Thymus (tissue), 11 donors: Measurements from ENCODE around the gene SLC17A7. TPM values are rescaled to one million over a fixed set of nuclear protein-coding genes. Genes with fewer than 3 reads are reported as not detected.

Source experiments
- DNase-seq, 9 donors: peaks; one replicate each; pipeline ENCODE4 v3.0.0-alpha.2; 2013; ENCODE audit warnings: low spot score in 9 of 9, low read depth in 6 of 9, missing footprints in 1 of 9
- H3K27ac ChIP-seq, 2 donors: one replicate each; pipeline ENCODE4 v1.5.1; 2013; ENCODE audit warnings: control low read depth in 1 of 2, low read depth in 1 of 2, low read length in 1 of 2, mild to moderate bottlenecking in 1 of 2, moderate library complexity in 1 of 2
- H3K27me3 ChIP-seq, 2 donors: one replicate each; pipeline ENCODE4 v1.5.1; 2013; ENCODE audit warnings: low read length in 1 of 2; ENCODE audit not compliant: control insufficient read depth in 2 of 2, insufficient read depth in 1 of 2
- H3K36me3 ChIP-seq, 2 donors: one replicate each; pipeline ENCODE4 v1.5.1; 2013; ENCODE audit warnings: low read length in 1 of 2, mild to moderate bottlenecking in 1 of 2, moderate library complexity in 1 of 2; ENCODE audit not compliant: control insufficient read depth in 2 of 2, insufficient read depth in 2 of 2
- H3K4me1 ChIP-seq, 2 donors: one replicate each; pipeline ENCODE4 v1.5.1; 2013; ENCODE audit warnings: low read length in 2 of 2; ENCODE audit not compliant: control insufficient read depth in 2 of 2, insufficient read depth in 2 of 2
- H3K4me3 ChIP-seq, 2 donors: one replicate each; pipeline ENCODE4 v1.5.1; 2013; ENCODE audit warnings: low read length in 2 of 2, control low read depth in 1 of 2, mild to moderate bottlenecking in 1 of 2
- H3K9me3 ChIP-seq, 2 donors: one replicate each; pipeline ENCODE4 v1.5.1; 2013; ENCODE audit warnings: low read length in 1 of 2, mild to moderate bottlenecking in 1 of 2; ENCODE audit not compliant: control insufficient read depth in 2 of 2, insufficient read depth in 1 of 2
- WGBS: extraction: QIAGEN DNeasy Blood & Tissue Kit; methylation state at CpG from one replicate; pipeline ENCODE4 v1.1.7; 2013; 5-methylcytosine and 5-hydroxymethylcytosine counted together
- polyA plus RNA-seq: library from polyadenylated mRNA; stranded (reverse); fragments of 200-250 nt; gene quantifications from one replicate; pipeline ENCODE4 v1.2.3, GENCODE V29; 2013
- total RNA-seq: library from RNA; stranded (reverse); fragments of 120-200 nt; gene quantifications from one replicate; pipeline ENCODE4 v1.2.4, GENCODE V29; 2013
- donor health status: healthy.

SLC17A7 gene
- total and polyA plus RNA-seq, 2 donors, result under 0.01 to 0.57 TPM

DNA sequence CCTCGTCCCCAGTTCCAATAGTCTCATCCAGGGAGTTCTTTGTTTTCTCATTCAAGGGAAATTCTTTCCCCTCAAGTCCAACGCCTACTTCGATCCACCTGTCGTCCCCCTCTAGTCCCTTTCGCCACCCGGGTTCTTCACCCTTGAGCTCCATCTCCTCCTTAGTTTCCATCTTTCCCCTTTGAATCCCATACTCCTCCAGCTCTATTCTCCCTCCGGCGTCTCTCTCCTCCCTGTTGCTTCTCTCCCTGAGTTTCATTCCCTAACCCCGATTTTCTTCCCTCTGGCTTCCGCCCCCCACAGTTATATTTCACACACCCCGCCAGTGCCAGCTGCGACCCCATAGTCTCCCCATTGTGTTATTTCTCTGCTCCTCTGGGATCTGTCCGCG, 628 bp upstream of the SLC17A7 start:
- Histone ChIP-seq H3K9me3 (peaks cover 0 to 12% of the 10 kb centered on the region in 2 donors), H3K4me3 (no peak overlapping the region), H3K36me3 (peaks cover 6 to 8% of the 10 kb centered on the region in 2 donors), H3K27ac (no peak overlapping the region), H3K27me3 (peaks cover 53 to 64% of the 10 kb centered on the region in 2 donors), H3K4me1 (peaks cover 3 to 13% of the 10 kb centered on the region in 2 donors)
- DNase-seq, result no peak
- 42% methylated on average over 14 of the region's 14 CpGs for WGBS

GRCh38 chr19:49440439-49441209, 703 bp downstream of the SLC17A7 start:
- peaks cover 2 to 23% of the 10 kb centered on the region in 2 donors for H3K9me3 ChIP-seq
- H3K4me1 ChIP-seq, result peaks cover 3 to 23% of the 10 kb centered on the region in 2 donors
- WGBS, result 42% methylated on average over 19 of the region's 19 CpGs
- no peak for DNase-seq
- peaks cover 65 to 77% of the 10 kb centered on the region in 2 donors for H3K27me3 ChIP-seq
- no peak overlapping the region for H3K4me3 ChIP-seq
- H3K27ac ChIP-seq, result no peak overlapping the region
- H3K36me3 ChIP-seq, result no peaks in the 10 kb centered on the region

GRCh38 chr19:49439836-49440235, 1.5 kb downstream of the SLC17A7 start:
- 56% methylated on average over 6 of the region's 6 CpGs for WGBS
- peaks cover 3 to 23% of the 10 kb centered on the region in 2 donors for H3K4me1 ChIP-seq
- peaks cover 73 to 85% of the 10 kb centered on the region in 2 donors for H3K27me3 ChIP-seq
- no peak overlapping the region for H3K4me3 ChIP-seq
- peaks cover 2 to 30% of the 10 kb centered on the region in 2 donors for H3K9me3 ChIP-seq
- no peak overlapping the region for H3K27ac ChIP-seq
- no peaks in the 10 kb centered on the region for H3K36me3 ChIP-seq
- DNase-seq, result no peak

- 21% methylated on average over 6 of the region's 6 CpGs for WGBS
- Histone ChIP-seq H3K27ac (no peak overlapping the region), H3K27me3 (peaks cover 85 to 100% of the 10 kb centered on the region in 2 donors), H3K4me3 (no peak overlapping the region), H3K36me3 (no peaks in the 10 kb centered on the region), H3K9me3 (peaks cover 2 to 34% of the 10 kb centered on the region in 2 donors), H3K4me1 (peaks cover 3 to 21% of the 10 kb centered on the region in 2 donors)
- no peak for DNase-seq
Observed at GRCh38 chr19:49438261-49438660, 3.1 kb downstream of the SLC17A7 start.

GRCh38 chr19:49437231-49437630, 4.1 kb downstream of the SLC17A7 start:
- no peaks in the 10 kb centered on the region for H3K36me3 ChIP-seq
- H3K4me3 ChIP-seq, result no peak overlapping the region
- no peak for DNase-seq
- WGBS, result 29% methylated on average over 8 of the region's 8 CpGs
- H3K27ac ChIP-seq, result no peak overlapping the region
- peaks cover 0 to 15% of the 10 kb centered on the region in 2 donors for H3K4me1 ChIP-seq
- H3K27me3 ChIP-seq, result peaks cover 90 to 100% of the 10 kb centered on the region in 2 donors
- H3K9me3 ChIP-seq, result peaks cover 2 to 36% of the 10 kb centered on the region in 2 donors

- 15% methylated on average over 42 of the region's 42 CpGs for WGBS
- Histone ChIP-seq H3K9me3 (peaks cover 2 to 40% of the 10 kb centered on the region in 2 donors), H3K36me3 (no peaks in the 10 kb centered on the region), H3K4me3 (no peak overlapping the region), H3K4me1 (peaks cover 0 to 13% of the 10 kb centered on the region in 2 donors), H3K27ac (no peak overlapping the region), H3K27me3 (peaks cover 90 to 100% of the 10 kb centered on the region in 2 donors)
- peak in 3 of 9 donors; percentile 46 to 59 (median 50) for DNase-seq
Observed at GRCh38 chr19:49436381-49437017, 4.8 kb downstream of the SLC17A7 start.

GRCh38 chr19:49435670-49436069, 5.7 kb downstream of the SLC17A7 start:
- WGBS, result 91% methylated on average over 10 of the region's 10 CpGs
- H3K36me3 ChIP-seq, result no peaks in the 10 kb centered on the region
- peaks cover 90 to 100% of the 10 kb centered on the region in 2 donors for H3K27me3 ChIP-seq

DNA sequence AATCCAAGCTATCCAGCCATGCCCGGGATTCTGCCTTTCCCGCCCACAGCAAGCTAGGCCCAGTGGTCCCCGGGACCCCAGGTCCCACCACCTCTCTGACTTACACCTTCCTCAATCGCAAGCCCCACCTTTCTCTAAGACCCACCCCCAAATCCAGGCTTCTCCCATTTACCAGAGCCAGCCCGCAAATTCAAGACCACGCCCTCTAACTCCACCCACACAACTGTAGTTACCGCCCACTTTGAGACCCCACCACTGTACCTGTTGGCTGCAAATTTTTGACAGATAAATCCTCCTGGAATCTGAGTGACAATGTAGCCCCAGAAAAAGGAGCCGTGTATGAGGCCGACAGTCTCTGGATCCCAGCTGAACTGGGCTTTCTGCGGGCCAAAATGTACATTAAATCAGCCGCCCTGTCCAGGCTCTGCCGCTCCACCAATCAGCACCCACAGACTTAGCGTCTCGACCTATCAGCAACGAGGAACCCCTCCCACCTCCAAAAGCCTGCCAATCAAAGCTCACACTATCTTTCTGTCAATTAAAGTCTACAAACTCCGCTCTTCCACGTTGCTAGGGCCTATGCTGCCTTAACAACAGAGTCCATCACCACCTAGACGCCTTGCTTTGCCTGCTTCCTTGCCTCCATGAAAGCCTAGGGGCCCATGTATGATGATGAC, 6.3 kb downstream of the SLC17A7 start:
- H3K27me3 ChIP-seq, result peaks cover 90 to 100% of the 10 kb centered on the region in 2 donors
- 93% methylated on average over 18 of the region's 18 CpGs for WGBS
- DNase-seq, result no peak
- no peak overlapping the region for H3K4me3 ChIP-seq
- H3K9me3 ChIP-seq, result peaks cover 4 to 33% of the 10 kb centered on the region in 2 donors
- H3K36me3 ChIP-seq, result no peaks in the 10 kb centered on the region
- no peak overlapping the region for H3K27ac ChIP-seq
- peaks cover 0 to 13% of the 10 kb centered on the region in 2 donors for H3K4me1 ChIP-seq

More at GRCh38 chr19:49435670-49436069, 5.7 kb downstream of the SLC17A7 start:
- H3K4me1 ChIP-seq, result peaks cover 0 to 13% of the 10 kb centered on the region in 2 donors
- H3K9me3 ChIP-seq, result peaks cover 4 to 35% of the 10 kb centered on the region in 2 donors
- H3K4me3 ChIP-seq, result no peak overlapping the region
- no peak for DNase-seq
- no peak overlapping the region for H3K27ac ChIP-seq
